Hematopoietic multipotent progenitor cell treated with erythropoietin and hydrocortisone succinate and interleukin-3 and kit ligand, for 4 days (in vitro differentiated cells): ENCODE results near the gene ANK2.
"Not testable (repeated sequence)": the region's sequence is repeated elsewhere in the genome, so short reads cannot be mapped to it uniquely, and the experiment has no call there.

Experiments
- DNase-seq: peaks from one replicate; pipeline ENCODE4 v3.0.0-alpha.2; 2015

Gene ANK2

GRCh38 chr4:113221990-113222389, 172.5 kb downstream of the ANK2 start:
- no peak for DNase-seq

- peak; percentile 3 for DNase-seq
These were observed 173.0 kb downstream of the ANK2 start for GRCh38 chr4:113222471-113222870.

DNA sequence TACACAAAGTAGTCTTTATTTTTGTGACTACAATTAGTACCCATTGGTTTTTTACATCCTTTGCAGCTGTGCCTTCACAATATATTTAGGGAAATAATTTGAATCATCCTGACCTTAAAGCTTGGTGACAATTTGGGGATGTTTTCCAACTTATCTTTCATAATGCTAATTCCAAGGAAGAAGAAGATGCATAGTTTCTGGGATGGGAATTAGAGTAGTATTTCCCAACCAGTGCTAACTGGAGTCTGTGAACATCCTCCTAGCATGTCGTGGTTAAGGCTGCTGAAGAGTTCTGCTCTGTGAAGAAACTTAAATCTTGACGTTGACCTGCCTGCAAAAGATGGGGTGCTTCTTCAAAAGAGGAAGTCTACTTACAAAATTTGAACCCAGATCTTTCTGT, 173.5 kb downstream of the ANK2 start:
- no peak for DNase-seq

- DNase-seq = no peak
These were observed 182.7 kb downstream of the ANK2 start for GRCh38 chr4:113232194-113232593.

GRCh38 chr4:113236916-113237315, 187.5 kb downstream of the ANK2 start:
- DNase-seq = no peak

GRCh38 chr4:113243312-113243711, 193.9 kb downstream of the ANK2 start:
- DNase-seq = no peak

DNA sequence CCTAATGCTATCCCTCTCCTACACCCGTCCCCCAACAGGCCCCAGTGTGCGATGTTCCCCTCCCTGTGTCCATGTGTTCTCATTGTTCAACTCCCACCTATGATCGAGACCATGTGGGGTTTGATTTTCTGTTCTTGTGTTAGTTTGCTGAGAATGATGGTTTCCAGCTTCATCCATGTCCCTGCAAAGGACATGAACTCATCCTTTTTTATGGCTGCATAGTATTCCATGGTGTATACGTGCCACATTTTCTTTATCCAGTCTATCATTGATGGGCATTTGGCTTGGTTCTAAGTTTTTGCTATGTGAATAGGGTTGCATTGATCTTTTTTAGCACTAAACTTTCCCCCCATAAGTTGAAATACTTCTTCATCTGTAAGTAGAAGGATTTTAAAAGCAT, 195.3 kb downstream of the ANK2 start:
- DNase-seq = not testable (repeated sequence)

DNA sequence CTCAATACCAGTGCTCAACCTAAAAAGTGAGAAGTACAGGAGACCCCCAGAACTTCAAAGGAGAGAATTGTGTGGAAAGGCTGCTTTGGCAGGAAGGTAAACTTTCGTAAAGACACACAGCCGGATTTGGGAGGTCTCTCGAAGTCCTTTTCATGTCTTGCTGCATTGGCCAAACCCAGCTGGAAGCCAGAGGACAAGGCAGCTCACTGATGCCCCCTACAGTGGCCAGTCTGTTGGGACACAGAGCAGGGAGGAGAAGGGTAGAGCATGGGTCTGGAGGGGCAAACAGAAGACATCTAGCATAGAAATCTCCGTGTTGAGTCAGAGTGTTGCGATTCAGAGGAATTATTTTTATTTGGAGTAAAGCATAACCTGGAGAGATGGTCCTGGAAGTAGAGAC, 198.9 kb downstream of the ANK2 start:
- DNase-seq = peak; percentile 2

DNA sequence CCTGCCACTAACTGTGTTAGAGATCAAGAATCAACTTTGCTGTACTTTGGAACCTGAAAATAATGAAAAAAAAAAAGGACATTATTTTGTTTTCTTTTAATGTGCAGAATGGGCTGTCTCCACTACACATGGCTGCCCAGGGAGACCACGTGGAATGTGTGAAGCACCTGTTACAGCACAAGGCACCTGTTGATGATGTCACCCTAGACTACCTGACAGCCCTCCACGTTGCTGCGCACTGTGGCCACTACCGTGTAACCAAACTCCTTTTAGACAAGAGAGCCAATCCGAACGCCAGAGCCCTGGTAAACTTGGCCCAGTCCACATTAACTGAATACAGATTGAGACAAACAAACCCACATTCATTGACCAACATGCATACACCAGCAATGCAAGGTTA, 206.2 kb downstream of the ANK2 start:
- no peak for DNase-seq

DNA sequence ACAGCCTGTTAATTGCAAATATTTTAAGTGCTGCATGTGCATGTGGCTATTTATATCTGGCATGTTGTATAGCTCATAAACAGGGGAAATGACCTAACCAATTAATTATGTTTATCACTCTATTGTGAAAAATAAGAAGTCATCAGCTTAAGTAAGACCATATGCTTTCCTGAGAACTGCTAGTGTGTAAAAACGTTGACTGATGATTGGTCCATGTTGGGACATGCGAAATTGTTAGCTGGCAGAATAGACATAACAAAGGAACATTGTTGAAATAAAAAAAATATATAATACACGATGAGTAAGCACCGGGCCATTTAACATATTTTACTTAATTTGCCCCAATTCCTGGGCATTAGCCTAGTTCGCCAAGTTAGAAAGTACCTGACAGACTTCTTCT, 207.5 kb downstream of the ANK2 start:
- no peak for DNase-seq

DNA sequence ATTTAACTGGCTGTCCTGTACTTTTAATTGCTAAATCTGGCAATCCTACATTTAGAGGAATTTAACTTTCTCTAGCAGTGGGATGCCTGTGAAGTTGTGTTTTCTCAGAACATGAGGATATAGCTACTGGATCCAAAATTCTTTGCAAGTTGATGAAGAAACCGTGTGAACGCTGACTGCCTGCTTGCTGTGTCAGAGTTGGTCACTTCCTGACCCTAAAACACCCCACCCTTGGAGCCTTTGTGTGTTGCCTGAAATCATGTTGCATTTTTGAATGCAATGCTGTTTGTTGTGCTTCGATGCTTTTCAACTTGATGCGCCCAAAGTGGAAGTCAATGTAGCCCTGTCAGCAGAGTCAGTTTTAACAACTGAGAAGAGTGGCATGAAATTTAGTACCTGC, 211.2 kb downstream of the ANK2 start:
- DNase-seq = no peak

DNA sequence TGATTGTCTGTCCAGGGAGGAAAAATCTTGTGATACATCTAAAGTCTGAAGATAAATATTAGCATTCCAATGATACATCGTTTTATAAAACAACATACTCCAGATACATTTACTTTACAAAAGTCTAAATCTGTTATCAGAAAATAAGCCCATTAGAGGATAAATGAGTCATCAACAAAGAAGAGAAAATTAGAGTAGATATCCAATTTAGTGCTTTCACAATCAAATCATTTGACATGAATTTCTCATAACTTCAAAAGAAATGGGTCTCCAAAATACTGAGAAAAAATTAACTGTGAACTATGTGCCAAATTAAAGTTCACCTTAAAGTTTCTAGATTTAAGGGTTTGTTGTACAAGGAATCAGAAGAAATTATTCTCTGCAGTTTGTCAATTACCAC, 213.8 kb downstream of the ANK2 start:
- no peak for DNase-seq

- DNase-seq = no peak
These were observed 221.3 kb downstream of the ANK2 start for GRCh38 chr4:113270520-113271319.

- DNase-seq = no peak
These were observed 223.1 kb downstream of the ANK2 start for GRCh38 chr4:113272523-113272922.

DNA sequence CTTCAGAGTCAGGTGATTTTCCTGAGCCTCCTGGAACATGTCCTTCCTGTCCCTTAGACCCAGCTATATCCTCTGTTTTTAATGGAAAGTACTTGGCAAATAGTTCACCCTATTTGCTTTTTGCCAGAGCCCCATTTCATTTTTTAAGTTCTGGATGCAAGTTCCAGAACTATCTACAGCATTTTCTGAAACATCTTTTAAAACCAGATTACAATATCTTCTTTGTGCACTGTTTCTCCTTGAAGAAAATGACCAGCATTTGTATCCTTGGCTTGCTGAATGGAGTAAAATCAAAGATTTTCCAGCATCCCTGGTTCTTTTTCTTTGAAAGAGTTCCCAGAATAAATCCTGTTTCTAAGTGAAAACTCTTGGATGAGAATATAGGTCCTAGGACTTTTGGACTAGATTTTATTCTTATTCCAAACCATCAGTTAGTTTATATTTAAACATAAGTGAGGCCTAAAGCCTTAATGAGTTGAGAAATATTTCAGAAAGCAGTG, 224.3 kb downstream of the ANK2 start:
- DNase-seq = no peak

DNA sequence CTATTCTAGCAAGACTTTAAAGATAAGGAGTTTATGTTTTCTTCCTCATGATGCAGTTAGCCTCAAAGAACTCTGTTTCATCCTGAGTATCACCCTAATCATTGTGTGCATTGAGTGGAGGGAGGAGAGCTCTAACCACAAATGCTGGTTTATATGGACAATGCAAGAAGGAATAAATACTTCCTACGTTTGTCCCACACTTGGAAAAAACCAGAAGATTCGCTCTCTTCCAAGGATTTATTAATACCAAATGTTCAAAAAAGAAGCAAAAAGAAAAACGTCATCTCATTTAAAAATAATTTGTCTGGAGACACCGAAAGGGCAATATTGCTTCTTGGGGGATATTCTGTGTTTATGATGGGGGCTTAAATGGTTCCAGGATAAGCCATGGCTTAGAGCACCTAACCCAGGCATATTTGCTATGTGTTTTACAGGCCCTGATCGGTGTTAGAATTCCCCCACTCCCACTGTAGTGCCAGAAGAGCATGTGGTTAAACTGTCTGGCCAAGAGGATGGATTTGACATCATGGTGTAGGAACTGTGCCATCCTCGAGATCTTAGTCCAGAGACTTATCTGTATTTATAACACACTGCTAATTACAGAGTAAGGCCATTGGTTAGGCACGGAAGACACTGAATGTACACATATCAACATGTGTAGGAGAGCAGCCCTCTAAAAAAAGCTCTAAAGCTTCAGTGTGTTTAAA, 227.2 kb downstream of the ANK2 start:
- DNase-seq = no peak

DNA sequence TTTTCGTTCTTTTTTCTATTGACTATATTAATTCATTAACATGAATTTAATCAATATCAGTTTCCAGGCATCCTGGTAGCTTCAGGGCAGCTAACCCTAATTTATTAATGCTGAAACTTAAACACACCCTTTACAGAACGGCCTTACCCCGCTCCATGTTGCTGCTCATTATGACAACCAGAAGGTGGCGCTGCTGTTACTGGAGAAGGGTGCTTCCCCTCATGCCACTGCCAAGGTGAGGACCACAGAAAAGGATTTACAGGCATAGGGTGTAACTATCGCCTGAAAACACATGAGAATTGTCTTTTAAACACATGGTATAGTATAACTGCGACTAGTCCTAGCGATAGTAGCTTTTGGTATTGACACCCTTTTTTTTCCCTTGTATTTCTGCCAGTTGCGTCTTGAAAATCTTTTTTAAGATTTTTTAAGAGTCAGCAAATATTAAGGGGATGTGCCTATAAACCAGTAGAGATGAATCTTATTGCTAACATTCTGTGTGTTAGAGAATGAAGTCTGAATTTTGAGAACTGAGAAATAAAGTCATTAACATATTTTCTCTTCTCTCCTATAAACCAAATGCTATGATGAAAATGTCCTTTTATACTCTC, 229.0 kb downstream of the ANK2 start:
- peak; percentile 88 for DNase-seq

GRCh38 chr4:113285501-113285900, 236.0 kb downstream of the ANK2 start:
- DNase-seq = no peak

DNA sequence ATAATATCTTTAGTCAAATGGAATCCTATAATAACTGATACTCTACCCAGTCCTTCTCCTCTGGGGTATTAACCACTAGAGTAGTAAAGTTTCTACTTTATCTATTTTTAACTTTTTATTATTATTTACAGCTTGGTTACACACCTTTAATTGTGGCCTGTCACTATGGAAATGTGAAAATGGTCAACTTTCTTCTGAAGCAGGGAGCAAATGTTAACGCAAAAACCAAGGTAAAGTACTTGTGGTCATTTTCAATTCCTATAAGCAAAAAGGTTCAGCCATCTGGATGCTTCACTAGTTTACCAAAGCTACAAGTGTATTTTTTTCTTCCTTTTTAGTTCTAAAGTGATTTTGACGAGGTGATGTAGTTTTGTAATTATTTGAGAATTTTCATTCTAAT, 238.8 kb downstream of the ANK2 start:
- no peak for DNase-seq

- DNase-seq = no peak
These were observed 239.2 kb downstream of the ANK2 start for GRCh38 chr4:113288696-113289095.

DNA sequence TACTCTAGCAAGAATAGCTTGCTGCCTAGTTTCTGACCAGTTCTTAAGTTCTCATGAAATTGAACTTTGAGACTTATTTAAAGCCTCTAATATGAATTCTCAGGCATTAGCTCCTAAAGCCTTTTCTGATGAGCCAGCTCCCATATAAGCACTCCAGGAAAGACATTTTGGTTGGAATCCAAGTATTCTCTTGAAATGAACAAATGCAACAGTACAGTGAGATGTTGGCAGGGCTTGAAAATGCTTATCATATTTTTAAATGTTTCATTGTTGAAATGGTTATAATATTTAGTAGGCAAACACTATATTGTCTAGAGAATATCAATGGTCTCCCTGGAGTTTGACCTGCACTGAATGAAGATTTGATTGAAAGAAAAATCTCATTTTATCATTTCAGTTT, 240.3 kb downstream of the ANK2 start:
- DNase-seq = no peak

- DNase-seq = no peak
These were observed 241.2 kb downstream of the ANK2 start for GRCh38 chr4:113290666-113291065.

GRCh38 chr4:113292371-113293042, 243.1 kb downstream of the ANK2 start:
- no peak for DNase-seq
